H9 (cell line): ENCODE results near the gene DDX51. TPM values are rescaled to one million over a fixed set of nuclear protein-coding genes. Genes with fewer than 3 reads are reported as not detected.

Experiments
- DNase-seq: peaks from one replicate; pipeline ENCODE4 v3.0.0-alpha.2; 2017
- H2AFZ ChIP-seq: one replicate; pipeline ENCODE4 v1.6.1; 2013; ENCODE audit warnings: mild to moderate bottlenecking, low read length, control low read depth, moderate library complexity
- H2AK5ac ChIP-seq: 2 replicates; pipeline ENCODE4 v1.6.1; 2013; ENCODE audit warnings: low read length, control low read depth, mixed read lengths; ENCODE audit not compliant: insufficient read length
- H2BK120ac ChIP-seq: one replicate; pipeline ENCODE4 v1.6.1; 2013; ENCODE audit warnings: low read depth, mild to moderate bottlenecking, low read length, control low read depth, inconsistent platforms; ENCODE audit not compliant: poor library complexity, severe bottlenecking
- H2BK12ac ChIP-seq: 2 replicates; pipeline ENCODE4 v1.6.1; 2013; ENCODE audit warnings: low read length, control low read depth, mixed read lengths, low read depth; ENCODE audit not compliant: insufficient read length
- H2BK15ac ChIP-seq: 2 replicates; pipeline ENCODE4 v1.6.1; 2013; ENCODE audit warnings: low read depth, low read length, control low read depth
- H2BK20ac ChIP-seq: one replicate; pipeline ENCODE4 v1.6.1; 2013; ENCODE audit warnings: low read depth, mild to moderate bottlenecking, low read length, control low read depth, inconsistent platforms; ENCODE audit not compliant: poor library complexity, severe bottlenecking
- H2BK5ac ChIP-seq: 2 replicates; pipeline ENCODE4 v1.6.1; 2013; ENCODE audit warnings: low read length, control low read depth, mixed read lengths; ENCODE audit not compliant: insufficient read length
- H3K14ac ChIP-seq: 2 replicates; pipeline ENCODE4 v1.6.1; 2013; ENCODE audit warnings: low read length, control low read depth; ENCODE audit not compliant: insufficient read depth
- H3K18ac ChIP-seq: 2 replicates; pipeline ENCODE4 v1.6.1; 2013; ENCODE audit warnings: low read depth, mild to moderate bottlenecking, mixed read lengths, low read length, control low read depth; ENCODE audit not compliant: insufficient read length
- H3K23ac ChIP-seq: 2 replicates; pipeline ENCODE4 v1.6.1; 2013; ENCODE audit warnings: low read length, control low read depth, mixed read lengths, low read depth; ENCODE audit not compliant: insufficient read length
- H3K23me2 ChIP-seq: 2 replicates; pipeline ENCODE4 v1.6.1; 2013; ENCODE audit warnings: low read depth, mild to moderate bottlenecking, mixed read lengths, low read length, control low read depth; ENCODE audit not compliant: insufficient read length, poor library complexity, severe bottlenecking
- H3K27ac ChIP-seq: 2 replicates; pipeline ENCODE4 v1.5.1; 2013; ENCODE audit warnings: low read length, control low read depth, mixed read lengths, low read depth; ENCODE audit not compliant: insufficient read length
- H3K27me3 ChIP-seq: 2 replicates; pipeline ENCODE4 v1.6.1; 2013; ENCODE audit warnings: low read length, control low read depth, inconsistent platforms; ENCODE audit not compliant: insufficient read depth
- H3K4ac ChIP-seq: 2 replicates; pipeline ENCODE4 v1.6.1; 2013; ENCODE audit warnings: low read depth, mild to moderate bottlenecking, control low read depth, inconsistent platforms, low read length, moderate library complexity
- H3K4me1 ChIP-seq: 2 replicates; pipeline ENCODE4 v1.6.1; 2013; ENCODE audit warnings: low read length, control low read depth, inconsistent platforms; ENCODE audit not compliant: insufficient read depth
- H3K4me2 ChIP-seq: 2 replicates; pipeline ENCODE4 v1.6.1; 2013; ENCODE audit warnings: low read length, control low read depth, mixed read lengths; ENCODE audit not compliant: insufficient read length, insufficient read depth
- H3K56ac ChIP-seq: 2 replicates; pipeline ENCODE4 v1.6.1; 2013; ENCODE audit warnings: low read depth, mild to moderate bottlenecking, mixed read lengths, low read length, control low read depth; ENCODE audit not compliant: insufficient read length
- H3K79me1 ChIP-seq: 2 replicates; pipeline ENCODE4 v1.6.1; 2013; ENCODE audit warnings: low read depth, mild to moderate bottlenecking, moderate library complexity, low read length, control low read depth, inconsistent platforms; ENCODE audit not compliant: insufficient read depth, poor library complexity, severe bottlenecking
- H3K79me2 ChIP-seq: 2 replicates; pipeline ENCODE4 v1.6.1; 2013; ENCODE audit warnings: low read length, control low read depth, inconsistent platforms; ENCODE audit not compliant: insufficient read depth
- H3K9ac ChIP-seq: 2 replicates; pipeline ENCODE4 v1.6.1; 2013; ENCODE audit warnings: low read length, control low read depth, mixed read lengths; ENCODE audit not compliant: insufficient read length; ENCODE audit errors: extremely low read depth
- H3K9me3 ChIP-seq: one replicate; pipeline ENCODE4 v1.6.1; 2013; ENCODE audit warnings: low read depth, low read length, inconsistent platforms; ENCODE audit not compliant: control insufficient read depth
- H3T11ph ChIP-seq: one replicate; pipeline ENCODE4 v1.6.1; 2013; ENCODE audit warnings: mild to moderate bottlenecking, low read length, control low read depth, inconsistent platforms
- H4K20me1 ChIP-seq: one replicate; pipeline ENCODE4 v1.6.1; 2013; ENCODE audit not compliant: control insufficient read depth, insufficient read length, insufficient read depth
- H4K5ac ChIP-seq: 2 replicates; pipeline ENCODE4 v1.6.1; 2013; ENCODE audit warnings: low read depth, mild to moderate bottlenecking, mixed read lengths, low read length, control low read depth; ENCODE audit not compliant: insufficient read length
- H4K8ac ChIP-seq: replicated peaks from 2 replicates; pipeline ENCODE4 v1.6.1; 2013; ENCODE audit warnings: low read length, control low read depth, mixed read lengths, low read depth; ENCODE audit not compliant: insufficient read length
- H4K91ac ChIP-seq: 2 replicates; pipeline ENCODE4 v1.6.1; 2013; ENCODE audit warnings: low read depth, mild to moderate bottlenecking, moderate library complexity, mixed read lengths, low read length, control low read depth; ENCODE audit not compliant: insufficient read length
- H3K27ac Mint-ChIP-seq, 3 experiments: 2 replicates in 2 of 3; 3 replicates in 1 of 3; pipeline ENCODE4 v1.8.0; 2020 to 2021; ENCODE audit warnings: mixed read lengths in 3 of 3, mild to moderate bottlenecking in 1 of 3, moderate library complexity in 1 of 3
- H3K27me3 Mint-ChIP-seq: 2 replicates; pipeline ENCODE4 v1.8.0; 2021; ENCODE audit warnings: low read depth, mild to moderate bottlenecking, moderate library complexity, mixed read lengths
- H3K36me3 Mint-ChIP-seq, 3 experiments: 2 replicates in 2 of 3; 3 replicates in 1 of 3; pipeline ENCODE4 v1.8.0; 2020 to 2021; ENCODE audit warnings: low read depth in 3 of 3, mixed read lengths in 3 of 3; ENCODE audit not compliant: insufficient read depth in 1 of 3
- H3K4me1 Mint-ChIP-seq, 2 experiments: 2 replicates each; pipeline ENCODE4 v1.8.0; 2020; ENCODE audit warnings: mixed read lengths in 2 of 2
- H3K4me3 Mint-ChIP-seq, 2 experiments: 2 replicates in 1 of 2; 3 replicates in 1 of 2; pipeline ENCODE4 v1.8.0; 2020 to 2021; ENCODE audit warnings: mild to moderate bottlenecking in 2 of 2, mixed read lengths in 2 of 2, moderate library complexity in 1 of 2
- H3K9me3 Mint-ChIP-seq, 2 experiments: 2 replicates in 1 of 2; 3 replicates in 1 of 2; pipeline ENCODE4 v1.8.0; 2020; ENCODE audit warnings: mild to moderate bottlenecking in 2 of 2, mixed read lengths in 2 of 2, moderate library complexity in 1 of 2
- WGBS: extraction: QIAGEN DNeasy Blood & Tissue Kit; methylation state at CpG from one replicate; pipeline ENCODE4 v1.1.7; 2013; ENCODE audit warnings: missing lambda C conversion rate, low lambda C conversion rate, mixed read lengths; ENCODE audit not compliant: insufficient read length; ENCODE audit errors: extremely low coverage; 5-methylcytosine and 5-hydroxymethylcytosine counted together
- total RNA-seq: library from RNA; stranded (reverse); gene quantifications from 2 replicates; pipeline ENCODE4 v1.2.1, GENCODE V29; 2021
- TF ChIP-seq, protein P1 (sequence below): fragments of 200-600 bp; sonication (generic); conservative IDR thresholded peaks from 3 replicates; pipeline ENCODE4 v1.8.0; 2021; ENCODE audit warnings: antibody characterized with exemption, mild to moderate bottlenecking

DDX51 gene
- total RNA-seq, 1 experiment from 2014 or later = 37.9 TPM

GRCh38 chr12:132148368-132149045 is 4.4 kb upstream of the DDX51 start:
- Mint-ChIP-seq H3K4me3 (no peak overlapping the region), H3K27ac (no peak overlapping the region), H3K36me3 (peaks cover 16 to 22% (median 22%) of the 10 kb centered on the region in 3 experiments), H3K4me1 (peaks cover 5 to 7% of the 10 kb centered on the region in 2 experiments), H3K27me3 (no peaks in the 10 kb centered on the region; the same call in 1 of the 2 replicates), H3K9me3 (no peaks in the 10 kb centered on the region)
- Histone ChIP-seq H2BK20ac (no peak overlapping the region), H3K23me2 (no peaks in the 10 kb centered on the region), H2BK120ac (no peak overlapping the region), H4K8ac (no peak overlapping the region), H3K27ac (no peak overlapping the region), H4K20me1 (no peaks in the 10 kb centered on the region), H3K9me3 (no peaks in the 10 kb centered on the region), H2BK5ac (no peak overlapping the region), H3K56ac (no peak overlapping the region), H3K18ac (no peak overlapping the region), H3T11ph (no peak overlapping the region), H2AK5ac (no peak overlapping the region), H3K4ac (no peak overlapping the region), H2BK12ac (no peak overlapping the region), H3K23ac (no peak overlapping the region), H3K4me1 (peaks cover 3% of the 10 kb centered on the region; the same call in 1 of the 2 replicates), H3K9ac (no peak overlapping the region), H4K5ac (no peak overlapping the region), H3K14ac (no peak overlapping the region), H2AFZ (no peak overlapping the region), H3K27me3 (no peaks in the 10 kb centered on the region), H2BK15ac (no peak overlapping the region), H3K79me2 (peaks cover 1% of the 10 kb centered on the region; the same call in 1 of the 2 replicates), H3K4me2 (no peak overlapping the region), H3K79me1 (peaks cover 6% of the 10 kb centered on the region), H4K91ac (no peak overlapping the region)
- no peak for DNase-seq
- WGBS = no CpG with 5 or more reads among the region's 41 CpGs
- TF ChIP-seq, protein P1, sequence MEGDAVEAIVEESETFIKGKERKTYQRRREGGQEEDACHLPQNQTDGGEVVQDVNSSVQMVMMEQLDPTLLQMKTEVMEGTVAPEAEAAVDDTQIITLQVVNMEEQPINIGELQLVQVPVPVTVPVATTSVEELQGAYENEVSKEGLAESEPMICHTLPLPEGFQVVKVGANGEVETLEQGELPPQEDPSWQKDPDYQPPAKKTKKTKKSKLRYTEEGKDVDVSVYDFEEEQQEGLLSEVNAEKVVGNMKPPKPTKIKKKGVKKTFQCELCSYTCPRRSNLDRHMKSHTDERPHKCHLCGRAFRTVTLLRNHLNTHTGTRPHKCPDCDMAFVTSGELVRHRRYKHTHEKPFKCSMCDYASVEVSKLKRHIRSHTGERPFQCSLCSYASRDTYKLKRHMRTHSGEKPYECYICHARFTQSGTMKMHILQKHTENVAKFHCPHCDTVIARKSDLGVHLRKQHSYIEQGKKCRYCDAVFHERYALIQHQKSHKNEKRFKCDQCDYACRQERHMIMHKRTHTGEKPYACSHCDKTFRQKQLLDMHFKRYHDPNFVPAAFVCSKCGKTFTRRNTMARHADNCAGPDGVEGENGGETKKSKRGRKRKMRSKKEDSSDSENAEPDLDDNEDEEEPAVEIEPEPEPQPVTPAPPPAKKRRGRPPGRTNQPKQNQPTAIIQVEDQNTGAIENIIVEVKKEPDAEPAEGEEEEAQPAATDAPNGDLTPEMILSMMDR = no peak
